Measurements from ENCODE around the gene GIPC3.
"Not testable (repeated sequence)": the region's sequence is repeated elsewhere in the genome, so short reads cannot be mapped to it uniquely, and the experiment has no call there.

GIPC3 gene

DNA sequence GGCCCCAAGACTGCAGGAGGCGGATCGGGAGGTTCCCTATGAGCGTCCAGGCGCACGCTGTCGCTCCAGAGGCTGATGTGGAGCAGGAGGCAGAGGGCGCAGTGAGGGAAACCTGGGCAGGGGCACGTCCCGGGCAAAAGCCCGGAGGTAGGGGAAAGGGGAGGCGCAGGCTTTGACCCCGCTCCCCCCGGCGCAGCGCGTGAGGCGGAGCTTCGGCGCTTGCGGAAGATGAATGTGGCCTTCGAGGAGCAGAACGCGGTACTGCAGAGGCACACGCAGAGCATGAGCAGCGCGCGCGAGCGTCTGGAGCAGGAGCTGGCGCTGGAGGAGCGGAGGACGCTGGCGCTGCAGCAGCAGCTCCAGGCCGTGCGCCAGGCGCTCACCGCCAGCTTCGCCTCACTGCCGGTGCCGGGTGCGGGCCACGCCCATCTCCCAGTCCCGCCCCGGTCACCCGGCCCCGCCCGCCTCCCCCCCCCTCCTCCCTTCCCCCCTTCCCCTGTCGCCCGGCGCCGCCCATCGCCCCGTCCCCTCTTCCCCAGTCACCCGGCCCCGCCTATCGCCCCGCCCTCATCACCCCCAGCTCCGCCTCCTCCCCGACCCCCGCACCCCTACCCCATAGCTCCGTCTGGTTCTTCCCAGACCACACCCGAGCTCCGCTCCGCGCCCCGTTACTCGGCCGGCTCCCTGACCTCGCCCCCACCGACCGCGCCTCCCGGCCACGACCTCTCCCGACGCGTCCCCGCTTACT, 8.4 kb upstream of the GIPC3 start:
- DNase-seq (ENCODE audit: low read depth in 2 of 2), result no peak

DNA sequence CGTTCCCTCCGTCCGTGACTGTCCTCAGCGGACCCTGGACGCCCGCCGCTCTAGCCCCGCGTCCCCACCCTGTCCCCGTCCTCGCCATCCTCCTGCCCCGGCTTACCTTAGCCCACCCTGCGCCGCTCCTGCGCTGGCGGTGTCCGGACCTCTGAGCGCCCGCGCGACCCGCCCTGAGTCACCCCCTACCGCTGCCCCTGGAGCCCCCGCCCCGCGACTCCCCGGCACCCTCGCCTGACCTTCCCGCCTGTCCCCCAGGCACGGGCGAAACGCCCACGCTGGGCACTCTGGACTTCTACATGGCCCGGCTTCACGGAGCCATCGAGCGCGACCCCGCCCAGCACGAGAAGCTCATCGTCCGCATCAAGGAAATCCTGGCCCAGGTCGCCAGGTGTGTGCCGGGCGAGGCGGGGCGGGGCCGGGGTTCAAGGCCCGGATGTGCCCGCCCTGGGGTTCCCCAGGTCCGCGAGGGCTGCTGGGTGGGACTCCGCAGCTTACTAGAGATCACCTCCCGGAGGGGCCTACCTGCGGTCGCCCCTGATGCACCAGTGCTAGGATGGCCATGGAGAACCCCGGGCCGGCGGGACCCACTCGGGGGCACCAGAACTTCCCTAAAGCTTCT, 7.4 kb upstream of the GIPC3 start:
- DNase-seq (ENCODE audit: low read depth in 2 of 2), result no peak

DNA sequence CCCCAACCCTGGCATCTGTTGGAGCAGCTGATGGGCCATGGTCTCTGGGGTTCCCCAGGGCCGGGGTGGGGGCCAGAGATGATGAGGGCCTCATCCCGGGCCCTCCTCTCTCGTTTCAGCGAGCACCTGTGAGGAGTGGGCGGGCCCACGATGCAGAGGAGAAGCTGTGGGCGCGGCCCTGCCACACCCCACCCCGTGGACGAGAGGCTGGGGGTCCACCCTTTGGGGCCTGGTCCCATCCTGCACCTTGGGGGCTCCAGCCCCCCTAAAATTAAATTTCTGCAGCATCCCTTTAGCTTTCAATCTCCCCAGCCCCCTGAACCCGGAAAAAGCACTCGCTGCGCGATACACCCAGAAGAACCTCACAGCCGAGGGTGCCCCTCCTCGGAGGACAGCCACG, 6.9 kb upstream of the GIPC3 start:
- no peak for DNase-seq (ENCODE audit: low read depth in 2 of 2)

DNA sequence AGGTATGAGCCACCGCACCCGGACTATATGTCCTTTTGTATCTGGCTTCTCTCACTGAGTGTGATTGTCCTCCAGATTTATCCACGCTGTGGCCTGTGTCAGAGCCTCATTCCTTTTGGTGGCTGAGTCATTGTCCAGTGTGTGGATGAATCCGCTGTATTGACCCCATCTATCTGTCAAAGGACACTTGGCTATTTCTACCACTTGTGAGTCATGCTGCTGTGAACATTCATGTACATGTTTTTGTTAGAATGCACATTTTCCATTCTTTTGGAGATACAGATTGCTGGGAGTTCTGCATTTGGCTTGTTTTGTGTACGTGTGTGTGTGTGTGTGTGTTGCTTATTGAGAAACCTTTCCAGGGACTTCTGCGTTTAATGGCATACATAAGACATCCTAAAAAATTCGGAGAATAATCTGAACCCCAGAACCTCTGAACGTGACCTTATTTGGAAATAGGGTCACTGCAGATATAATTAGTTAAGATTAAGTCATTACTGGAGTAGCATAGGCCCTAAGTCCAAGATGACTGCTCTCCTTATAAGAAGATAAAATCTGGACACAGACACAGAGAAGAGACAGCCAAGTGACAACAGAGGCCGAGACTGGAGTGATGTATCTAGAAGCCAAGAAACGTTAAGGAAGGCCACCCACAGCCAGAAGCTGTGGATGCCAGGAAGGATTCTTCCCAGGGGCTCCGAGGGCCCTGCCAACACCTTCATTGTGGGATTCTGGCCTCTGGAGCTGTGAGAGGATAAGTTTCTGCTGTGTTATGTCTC, 4.9 kb upstream of the GIPC3 start:
- DNase-seq (ENCODE audit: low read depth in 2 of 2), result peak; percentile 39 to 46

DNA sequence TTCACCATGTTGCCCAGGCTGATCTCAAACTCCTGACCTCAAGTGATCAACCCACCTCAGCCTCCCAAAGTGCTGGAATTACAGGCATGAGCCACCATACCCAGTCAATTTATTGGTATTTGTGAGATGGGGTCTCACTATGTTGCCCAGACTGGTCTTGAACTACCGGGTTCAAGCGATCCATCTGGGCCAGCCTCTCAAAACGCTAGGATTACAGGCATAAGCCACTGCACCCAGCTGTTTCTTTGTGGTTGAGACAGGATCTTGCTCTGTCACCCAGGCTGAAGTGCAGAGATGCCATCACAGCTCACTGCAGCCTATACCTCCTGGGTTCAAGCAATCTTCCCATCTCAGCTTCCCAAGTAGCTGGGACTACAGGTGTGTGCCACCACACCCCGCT, 3.5 kb upstream of the GIPC3 start:
- not testable (repeated sequence) for DNase-seq (ENCODE audit: low read depth in 2 of 2)

DNA sequence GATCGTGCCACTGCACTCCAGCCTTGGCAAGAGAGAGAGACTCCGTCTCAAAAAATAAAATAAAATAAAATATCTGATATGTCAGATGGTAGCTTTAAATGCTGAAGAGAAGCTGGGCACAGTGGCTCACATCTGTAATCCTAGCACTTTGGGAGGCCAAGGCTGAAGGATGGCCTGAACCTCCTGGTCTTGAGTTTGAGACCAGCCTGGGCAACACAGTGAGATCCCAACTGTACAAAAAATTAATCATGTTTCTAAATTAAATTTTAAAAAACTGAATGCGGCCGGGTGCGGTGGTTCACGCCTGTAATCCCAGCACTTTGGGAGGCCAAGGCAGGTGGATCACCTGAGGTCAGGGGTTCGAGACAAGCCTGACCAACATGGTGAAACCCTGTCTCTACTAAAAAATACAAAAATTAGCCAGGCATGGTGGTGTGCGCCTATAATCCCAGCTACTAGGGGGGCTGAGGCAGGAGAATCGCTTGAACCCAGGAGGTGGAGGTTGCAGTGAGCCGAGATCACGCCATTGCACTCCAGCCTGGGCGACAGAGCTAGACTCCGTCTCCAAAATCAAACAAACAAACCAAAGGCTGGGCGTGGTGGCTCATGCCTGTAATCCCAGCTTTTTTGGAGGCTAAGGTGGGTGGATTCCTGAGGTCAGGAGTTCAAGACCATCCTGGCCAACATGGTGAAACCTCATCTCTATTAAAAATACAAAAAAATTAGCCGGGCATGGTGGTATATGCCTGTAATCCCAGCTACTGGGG, 1.1 kb upstream of the GIPC3 start:
- not testable (repeated sequence) for DNase-seq (ENCODE audit: low read depth in 2 of 2)

DNA sequence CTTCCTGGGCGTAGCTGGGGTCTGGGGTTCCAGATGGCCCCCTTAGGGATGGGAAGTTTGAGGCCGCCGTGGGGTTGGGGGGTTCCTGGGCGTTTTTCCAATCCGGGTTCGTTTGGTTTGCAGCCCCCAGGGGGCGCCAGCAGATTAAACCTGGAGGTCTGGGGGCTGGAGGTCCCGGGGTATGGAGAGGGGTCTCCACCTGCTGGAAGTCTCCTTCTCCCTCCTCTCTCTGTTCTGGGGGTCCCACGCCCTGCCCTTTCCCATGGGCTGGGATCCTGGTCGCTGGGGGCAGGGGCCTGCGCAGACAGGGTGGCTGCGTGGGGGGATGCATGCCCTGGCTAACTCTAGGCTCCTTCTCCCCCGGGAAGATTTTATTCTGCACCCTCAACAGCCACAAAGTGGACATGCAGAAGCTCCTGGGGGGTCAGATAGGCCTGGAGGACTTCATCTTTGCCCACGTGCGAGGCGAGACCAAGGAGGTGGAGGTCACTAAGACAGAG, 899 bp downstream of the GIPC3 start:
- DNase-seq (ENCODE audit: low read depth in 2 of 2), result no peak

DNA sequence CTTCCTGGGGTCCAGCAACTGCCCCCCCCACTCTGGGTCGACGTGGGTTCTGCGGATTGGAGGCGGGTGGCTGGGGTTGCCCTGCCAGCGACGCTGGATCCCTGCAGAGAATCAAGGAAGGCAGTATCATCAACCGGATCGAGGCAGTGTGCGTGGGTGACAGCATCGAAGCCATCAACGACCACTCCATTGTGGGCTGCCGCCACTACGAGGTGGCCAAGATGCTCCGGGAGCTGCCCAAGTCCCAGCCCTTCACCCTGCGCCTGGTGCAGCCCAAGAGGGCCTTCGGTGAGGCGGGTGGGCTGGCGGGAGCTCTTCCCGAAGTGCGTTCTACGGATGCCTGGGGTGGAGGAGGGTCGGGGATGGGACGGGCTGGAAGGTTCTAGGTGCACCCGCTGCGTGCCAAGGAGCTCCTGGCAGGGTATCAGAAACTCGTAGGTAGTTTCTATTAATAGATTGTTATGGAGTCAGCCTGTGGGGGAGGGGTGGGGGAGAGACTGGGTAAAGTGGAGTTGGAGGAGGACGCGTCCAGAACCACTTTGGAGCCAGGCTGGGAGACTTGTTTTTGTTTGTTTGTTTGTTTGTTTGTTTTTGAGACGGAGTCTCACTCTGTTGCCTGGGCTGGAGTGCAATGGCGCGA, 1.5 kb downstream of the GIPC3 start:
- no peak for DNase-seq (ENCODE audit: low read depth in 2 of 2)

DNA sequence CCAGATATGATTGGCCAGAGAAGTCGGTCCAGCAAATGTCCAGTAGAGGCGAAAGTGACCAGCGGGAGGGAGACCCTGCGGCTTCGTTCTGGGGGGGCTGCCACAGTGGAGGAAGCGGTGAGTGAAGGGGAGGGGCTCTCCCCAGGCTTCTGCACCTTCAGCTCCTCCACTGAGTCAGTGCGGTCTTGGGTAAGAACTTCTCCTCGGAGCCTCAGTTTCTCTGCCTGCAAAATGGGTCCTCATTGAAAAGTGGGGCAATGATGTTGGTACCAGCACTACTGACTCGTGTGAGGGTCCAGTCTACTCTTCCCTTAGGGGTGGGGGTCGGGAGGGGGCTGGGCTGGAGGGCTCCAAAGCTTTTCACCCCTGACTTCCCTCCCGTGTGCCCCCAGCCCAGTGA, 4.2 kb downstream of the GIPC3 start:
- DNase-seq (ENCODE audit: low read depth in 2 of 2), result no peak

DNA sequence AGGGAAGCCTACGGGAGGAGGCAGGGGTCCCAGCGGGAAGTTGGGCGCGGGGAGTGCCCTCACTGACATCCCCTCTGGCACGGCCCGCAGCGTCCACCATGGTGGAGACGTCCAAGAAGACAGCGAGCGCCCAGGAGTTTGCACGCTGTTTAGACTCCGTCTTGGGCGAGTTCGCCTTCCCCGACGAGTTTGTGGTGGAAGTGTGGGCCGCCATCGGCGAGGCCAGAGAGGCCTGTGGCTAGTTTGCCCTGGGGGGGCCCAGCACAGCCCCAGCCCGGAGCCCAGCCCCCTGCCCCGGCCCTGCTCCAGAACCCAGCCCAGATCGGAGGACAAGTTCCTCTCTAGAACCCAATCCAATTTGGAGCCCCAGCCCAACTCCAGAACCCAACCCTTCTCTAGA, 4.7 kb downstream of the GIPC3 start:
- no peak for DNase-seq (ENCODE audit: low read depth in 2 of 2)

DNA sequence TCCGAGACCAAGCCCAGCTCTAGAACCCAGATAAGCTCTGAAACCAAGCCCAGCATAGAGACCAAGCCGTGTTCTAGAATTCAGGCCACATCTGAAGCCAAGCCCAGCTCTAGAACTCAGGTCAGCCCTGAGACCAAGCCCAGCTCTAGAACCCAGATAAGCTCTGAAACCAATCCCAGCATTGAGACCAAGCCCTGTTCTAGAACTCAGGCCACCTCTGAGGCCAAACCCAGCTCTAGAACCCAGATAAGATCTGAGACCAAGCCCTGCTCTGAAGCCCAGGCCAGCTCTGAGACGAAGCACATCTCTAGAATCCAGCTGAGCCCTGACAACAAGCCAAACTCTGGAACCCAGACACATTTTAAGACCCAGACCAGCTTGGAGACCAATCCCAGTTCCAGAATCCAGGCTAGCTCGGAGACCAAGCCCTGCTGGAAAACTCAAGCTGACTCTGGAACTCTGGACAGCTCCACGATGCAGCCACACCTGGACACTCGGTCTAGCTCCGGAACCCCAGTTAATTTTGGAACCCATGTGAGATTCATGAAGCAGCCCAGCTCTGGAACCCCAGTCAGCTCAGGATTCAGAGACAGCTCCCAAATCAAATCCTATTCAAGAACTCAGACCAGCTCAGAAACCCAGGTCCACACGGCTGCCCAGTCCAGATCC, 5.8 kb downstream of the GIPC3 start:
- no peak for DNase-seq (ENCODE audit: low read depth in 2 of 2)

DNA sequence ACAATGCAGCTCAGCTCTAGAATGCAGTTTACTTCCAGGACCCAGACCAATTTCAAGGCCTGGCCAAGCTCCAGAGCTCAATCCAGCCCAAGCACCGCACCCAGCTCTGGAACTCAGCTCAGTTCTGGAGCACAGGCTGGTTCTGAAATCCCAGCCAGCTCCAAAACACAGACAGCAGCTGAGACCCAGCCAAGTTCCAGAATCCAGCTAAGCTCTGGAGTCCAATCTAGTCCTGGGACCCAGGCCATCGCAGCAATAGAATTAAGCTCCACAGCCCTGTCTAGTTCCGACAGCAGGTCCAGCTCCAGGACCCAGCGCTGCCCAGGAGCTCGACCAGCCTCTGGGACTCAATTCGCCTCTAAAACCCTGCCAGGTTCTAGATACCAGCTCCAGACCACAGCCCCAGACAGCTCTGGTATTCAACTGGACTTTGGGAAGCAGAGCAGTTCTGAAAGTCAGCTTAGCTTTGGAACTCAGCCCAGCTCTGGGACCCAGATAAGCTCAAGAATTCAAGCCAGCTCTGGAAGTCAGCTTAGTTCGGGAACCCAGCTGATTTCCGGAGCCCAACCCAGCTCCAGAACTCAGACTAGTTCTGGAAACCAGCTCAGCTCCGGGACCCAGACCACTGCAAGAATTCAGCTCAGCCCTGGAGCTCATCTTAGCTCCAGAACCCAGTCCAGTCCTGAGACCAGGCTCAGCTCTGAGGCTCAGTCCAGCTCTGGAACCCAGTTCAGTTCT, 6.8 kb downstream of the GIPC3 start:
- no peak for DNase-seq (ENCODE audit: low read depth in 2 of 2)

DNA sequence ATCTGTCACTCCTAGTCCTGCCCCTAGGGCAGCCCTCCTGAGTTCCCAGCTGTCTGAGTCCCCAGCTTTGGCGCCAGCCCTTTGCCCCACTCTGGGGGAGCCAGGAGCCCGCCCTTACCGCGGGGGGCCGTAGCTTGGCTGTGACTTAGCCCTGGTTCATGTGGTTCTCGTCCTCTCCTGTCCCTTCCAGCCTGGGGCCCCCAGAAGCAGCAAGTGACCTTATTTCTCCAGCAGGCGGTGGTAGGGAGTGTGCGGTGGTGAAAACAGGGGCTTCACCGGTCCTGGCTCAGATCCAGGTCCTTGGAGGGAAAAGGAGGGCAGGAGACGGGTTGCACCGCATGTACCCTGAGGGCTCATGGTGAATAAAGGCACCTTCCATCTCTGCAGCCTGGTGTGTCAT, 7.9 kb downstream of the GIPC3 start:
- DNase-seq (ENCODE audit: low read depth in 2 of 2), result no peak

DNA sequence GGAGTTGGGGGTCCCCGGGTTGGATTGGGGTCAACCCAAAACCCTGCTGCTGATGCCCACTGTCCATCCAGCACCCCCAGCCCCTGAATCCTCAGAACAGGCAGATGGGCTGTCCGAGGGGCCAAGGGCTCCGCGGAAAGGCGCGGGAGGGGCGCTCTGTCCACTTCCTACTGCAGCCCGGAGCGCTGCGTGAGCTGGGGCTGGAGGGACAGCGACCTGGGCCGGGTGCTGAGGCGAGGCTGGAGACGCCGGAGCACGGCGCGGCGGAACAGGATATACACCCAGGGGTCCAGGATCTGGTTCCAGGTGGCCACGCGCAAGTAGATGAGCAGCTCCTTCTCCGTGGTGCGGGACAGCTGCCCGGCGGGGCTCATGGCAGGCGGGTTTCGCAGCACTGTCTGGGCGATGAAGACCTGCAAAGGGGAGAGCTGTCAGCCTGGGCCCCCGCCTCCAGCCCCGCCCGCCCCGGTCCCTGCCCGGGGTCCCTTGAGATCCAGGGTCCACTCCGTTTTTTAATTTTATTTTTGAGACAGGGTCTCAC, 10.3 kb downstream of the GIPC3 start:
- DNase-seq (ENCODE audit: low read depth in 2 of 2), result no peak

DNA sequence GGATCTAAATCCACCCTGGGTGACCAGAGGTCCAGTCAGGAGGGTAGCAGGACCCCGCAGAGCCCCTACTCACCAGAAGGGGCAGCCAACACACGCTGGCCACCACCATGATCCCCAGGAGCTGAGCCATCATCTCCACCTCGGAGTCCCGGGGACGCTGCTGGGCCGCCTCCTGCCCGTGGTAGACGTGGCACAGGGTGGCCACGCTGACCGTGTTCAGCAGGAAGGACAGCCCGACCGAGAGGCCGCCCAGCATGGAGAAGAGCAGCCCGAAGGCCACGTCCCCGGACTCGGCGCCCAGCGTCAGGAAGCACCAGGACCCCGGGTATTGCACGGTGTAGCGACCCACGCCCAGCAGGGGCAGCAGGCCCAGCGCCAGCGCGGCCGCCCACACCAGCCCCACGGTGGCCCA, 14.5 kb downstream of the GIPC3 start:
- DNase-seq (ENCODE audit: low read depth in 2 of 2), result no peak

DNA sequence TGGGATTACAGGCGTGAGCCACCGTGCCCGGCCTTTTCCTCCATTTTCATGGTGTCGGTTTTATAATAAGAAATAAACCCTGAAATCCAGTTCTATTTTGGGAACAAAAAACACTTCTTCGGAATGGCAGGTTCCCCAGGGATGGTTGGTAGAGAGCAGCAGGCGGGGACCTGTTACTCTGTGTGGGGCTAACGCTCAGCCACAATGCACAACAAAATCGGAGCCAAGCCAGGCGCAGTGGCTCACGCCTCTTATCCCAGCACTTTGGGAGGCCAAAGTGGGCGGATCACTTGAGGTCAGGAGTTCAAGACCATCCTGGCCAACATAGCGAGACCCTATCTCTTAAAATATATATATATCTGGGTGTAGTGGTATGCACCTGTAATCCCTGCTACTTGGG, 15.7 kb downstream of the GIPC3 start:
- DNase-seq (ENCODE audit: low read depth in 2 of 2), result no peak

DNA sequence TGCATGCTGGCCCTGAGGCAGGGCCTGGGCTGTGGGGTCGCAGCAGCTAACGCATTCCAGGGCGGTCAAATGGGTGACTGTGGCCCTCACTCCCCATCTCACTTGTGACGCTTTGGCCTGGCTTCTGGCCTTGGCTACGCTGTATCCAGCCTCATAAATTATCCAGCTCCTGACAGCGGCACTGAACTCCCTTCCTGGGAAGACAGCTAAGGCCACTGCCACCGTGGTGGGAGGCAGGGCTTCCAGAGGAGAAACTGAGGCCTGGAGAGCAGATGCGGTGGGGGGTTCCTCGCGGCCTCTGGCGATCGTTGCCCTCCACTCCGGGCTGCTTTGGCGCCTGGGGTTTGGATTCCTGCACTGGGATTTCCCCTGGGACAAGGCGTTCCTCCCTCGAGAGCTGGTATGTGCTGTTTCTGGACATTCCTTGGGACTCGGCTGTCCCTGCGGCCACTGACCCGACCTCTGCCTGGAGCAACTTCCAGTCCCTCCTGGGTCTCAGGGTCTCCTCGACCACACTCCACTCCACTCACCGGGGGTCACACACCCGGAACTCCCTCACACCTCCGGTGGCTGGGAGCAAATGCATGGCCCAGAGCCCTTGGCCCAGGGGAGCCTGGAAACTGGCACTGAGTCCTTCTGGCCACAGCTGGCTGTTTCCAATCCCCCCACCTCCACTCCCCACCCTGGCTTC, 18.0 kb downstream of the GIPC3 start:
- DNase-seq (ENCODE audit: low read depth in 2 of 2), result no peak

DNA sequence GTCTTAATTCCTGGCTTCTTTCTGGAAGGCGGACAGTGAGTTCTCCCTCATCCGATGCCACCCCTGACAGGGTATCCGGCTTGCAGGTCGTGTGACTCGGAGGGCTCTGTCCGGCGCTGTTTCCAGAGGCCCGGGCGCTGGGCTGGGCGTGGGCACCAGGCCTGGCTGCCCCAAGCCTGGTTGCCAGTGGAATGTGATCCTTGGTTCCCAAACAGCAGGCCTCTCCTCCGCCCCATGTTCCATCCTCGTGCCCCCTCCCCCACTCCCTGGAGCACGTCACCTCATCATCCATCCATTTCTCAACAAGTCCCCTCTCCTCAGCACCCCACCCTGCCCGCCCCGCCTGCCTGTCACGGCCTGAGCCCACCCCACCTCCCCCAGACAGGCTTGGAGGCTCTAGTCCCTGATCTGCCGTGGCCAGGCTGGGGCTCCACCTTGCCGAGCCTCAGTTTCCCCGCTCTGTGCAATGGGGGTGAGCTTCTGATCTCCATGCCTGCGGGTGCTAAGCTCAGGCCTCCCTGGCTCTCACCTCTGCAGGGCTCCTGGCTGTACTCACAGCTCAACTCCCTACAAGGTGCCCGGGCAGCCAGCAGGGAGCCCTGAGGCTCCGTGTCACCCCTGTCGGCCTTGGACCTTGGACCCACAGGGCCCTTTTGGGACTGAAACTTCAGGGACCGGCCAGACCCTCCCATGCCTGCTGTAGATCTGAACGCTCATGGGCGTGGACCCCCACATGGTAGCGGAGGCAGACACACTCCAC, 19.1 kb downstream of the GIPC3 start:
- no peak for DNase-seq (ENCODE audit: low read depth in 2 of 2)

DNA sequence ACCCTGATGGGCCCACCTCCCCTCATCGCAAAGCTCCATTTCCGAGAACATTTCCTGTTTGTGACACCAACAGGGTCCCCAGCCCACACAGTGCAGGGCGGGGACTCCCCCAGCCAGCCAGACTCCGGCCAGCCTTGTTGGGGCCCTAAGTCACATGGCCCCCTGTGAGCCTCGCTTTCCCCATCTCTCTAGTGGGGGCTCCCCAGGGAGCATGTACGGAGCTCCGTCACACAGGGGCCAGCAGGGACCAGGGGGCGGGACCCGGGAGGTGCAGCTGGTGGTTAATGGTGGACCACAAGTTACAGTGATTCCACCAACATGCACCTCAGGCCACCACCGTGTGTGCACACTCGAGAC, 19.7 kb downstream of the GIPC3 start:
- no peak for DNase-seq (ENCODE audit: low read depth in 2 of 2)
